ENCODE results near the gene RIBC1. TPM values are rescaled to one million over a fixed set of nuclear protein-coding genes. Genes with fewer than 3 reads are reported as not detected.
"Not testable (repeated sequence)": the region's sequence is repeated elsewhere in the genome, so short reads cannot be mapped to it uniquely, and the experiment has no call there.

Gene RIBC1
- total RNA-seq: not detected

GRCh38 chrX:53422861-53423306, at the start of gene RIBC1:
Gene RIBC1, plus strand, starts transcription at chrX:53422873. Its CDS starts 3,404 bp downstream, at chrX:53426277.
- no peak for DNase-seq

- no peak for DNase-seq
Observed at GRCh38 chrX:53373307-53373706, 49.4 kb upstream of the RIBC1 start.

- no peak for DNase-seq
Observed at GRCh38 chrX:53374222-53374820, 48.4 kb upstream of the RIBC1 start.

- DNase-seq: no peak
Observed at GRCh38 chrX:53374923-53375322, 47.8 kb upstream of the RIBC1 start.

GRCh38 chrX:53376888-53377287, 45.8 kb upstream of the RIBC1 start:
- DNase-seq: no peak

- no peak for DNase-seq
Observed at GRCh38 chrX:53377464-53377863, 45.2 kb upstream of the RIBC1 start.

GRCh38 chrX:53379008-53379710, 43.5 kb upstream of the RIBC1 start:
- no peak for DNase-seq

- DNase-seq: no peak
Observed at GRCh38 chrX:53379747-53380146, 42.9 kb upstream of the RIBC1 start.

- DNase-seq: peak; percentile 21
Observed at GRCh38 chrX:53383376-53384076, 39.1 kb upstream of the RIBC1 start.

- DNase-seq: no peak
Observed at GRCh38 chrX:53395605-53396298, 26.9 kb upstream of the RIBC1 start.

GRCh38 chrX:53398216-53398615, 24.5 kb upstream of the RIBC1 start:
- no peak for DNase-seq

- no peak for DNase-seq
Observed at GRCh38 chrX:53403535-53403934, 19.1 kb upstream of the RIBC1 start.

GRCh38 chrX:53412446-53412845, 10.2 kb upstream of the RIBC1 start:
- DNase-seq: no peak

GRCh38 chrX:53420351-53420750, 2.3 kb upstream of the RIBC1 start:
- not testable (repeated sequence) for DNase-seq

GRCh38 chrX:53421125-53421524, 1.5 kb upstream of the RIBC1 start:
- DNase-seq: no peak

- DNase-seq: no peak
Observed at GRCh38 chrX:53421772-53422085, 944 bp upstream of the RIBC1 start.

GRCh38 chrX:53422086-53422860, 400 bp upstream of the RIBC1 start, which contains the start of gene SMC1A:
Gene SMC1A, minus strand, starts transcription at chrX:53422654. Its CDS starts 54 bp downstream, at chrX:53422600.
- DNase-seq: peak; percentile 98

GRCh38 chrX:53429755-53430154, 7.1 kb downstream of the RIBC1 start:
- no peak for DNase-seq

GRCh38 chrX:53430231-53430630, 7.6 kb downstream of the RIBC1 start:
- no peak for DNase-seq

- DNase-seq: peak; percentile 91
Observed at GRCh38 chrX:53433651-53434639, 11.3 kb downstream of the RIBC1 start, which contains the start of gene HSD17B10. Gene HSD17B10, minus strand, starts transcription at chrX:53434370. Its CDS starts 25 bp downstream, at chrX:53434345.

- peak; percentile 70 for DNase-seq
Observed at GRCh38 chrX:53435997-53436396, 13.3 kb downstream of the RIBC1 start.

All from tongue (tissue), 2 donors.